HFFc6 (cell line): Measurements from ENCODE around the gene PSMD1. TPM values are rescaled to one million over a fixed set of nuclear protein-coding genes. Genes with fewer than 3 reads are reported as not detected.

ENCODE experiments used
- DNase-seq: peaks from one replicate; pipeline ENCODE4 v3.0.0-alpha.2; 2018
- H3K27ac Mint-ChIP-seq: 2 replicates; pipeline ENCODE4 v1.8.0; 2020; ENCODE audit warnings: mild to moderate bottlenecking, mixed read lengths
- H3K27me3 Mint-ChIP-seq: 2 replicates; pipeline ENCODE4 v1.8.0; 2021; ENCODE audit warnings: mild to moderate bottlenecking, moderate library complexity, mixed read lengths; ENCODE audit not compliant: insufficient read depth
- H3K36me3 Mint-ChIP-seq: 2 replicates; pipeline ENCODE4 v1.8.0; 2021; ENCODE audit warnings: low read depth, mixed read lengths
- H3K4me1 Mint-ChIP-seq: 2 replicates; pipeline ENCODE4 v1.8.0; 2020; ENCODE audit warnings: low read depth, mixed read lengths
- H3K4me3 Mint-ChIP-seq: 2 replicates; pipeline ENCODE4 v1.8.0; 2020; ENCODE audit warnings: mild to moderate bottlenecking, moderate library complexity, mixed read lengths
- H3K9me3 Mint-ChIP-seq: 2 replicates; pipeline ENCODE4 v1.8.0; 2020; ENCODE audit warnings: mild to moderate bottlenecking, mixed read lengths
- CTCF ChIP-seq: fragments of 200-600 bp; sonication (generic); IDR thresholded peaks from 2 replicates; pipeline ENCODE4 v1.5.0; 2021; ENCODE audit warnings: antibody characterized with exemption, mild to moderate bottlenecking
- total RNA-seq, 6 experiments: library from RNA; stranded (reverse); fragmentation: NEBNext Ultra II Directional; extraction: Animal tissue kit (Norgen Biotek cat#: 25700); gene quantifications; 2 replicates in 1 of 6; 3 replicates in 5 of 6; pipeline ENCODE4 v1.2.3, GENCODE V29; 2021

Gene PSMD1
- total RNA-seq, 6 experiments from 2014 or later, result 139 to 200 (median 167) TPM

DNA sequence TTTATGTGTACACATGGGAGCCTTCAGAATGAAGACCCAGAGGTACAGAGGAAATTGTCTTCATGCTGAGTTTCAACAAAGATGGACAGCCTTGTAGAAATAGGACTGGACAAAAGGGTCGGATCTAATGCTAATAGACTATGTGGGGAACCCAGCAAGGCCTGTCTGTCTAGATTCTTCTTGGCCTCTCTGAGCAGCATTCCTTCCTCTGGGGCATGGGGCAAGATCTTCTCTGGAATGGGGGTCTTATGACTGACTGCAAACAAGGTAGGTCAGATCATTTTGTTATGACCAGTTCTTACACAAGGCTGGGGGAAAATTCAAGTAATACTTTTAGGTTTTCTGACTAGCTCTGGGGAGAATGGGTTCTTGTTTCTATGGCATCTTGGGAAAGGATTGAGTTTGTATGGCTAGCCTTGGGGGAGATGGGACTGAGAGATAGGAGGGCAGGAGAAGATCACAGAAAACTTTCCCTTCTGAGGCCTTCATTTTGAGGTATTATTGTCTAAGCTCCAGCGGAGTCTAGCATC, 46.4 kb upstream of the PSMD1 start:
- Mint-ChIP-seq H3K4me3 (no peak overlapping the region), H3K27ac (no peak overlapping the region), H3K9me3 (peaks cover 4% of the 10 kb centered on the region), H3K36me3 (peaks cover 4% of the 10 kb centered on the region), H3K4me1 (no peaks in the 10 kb centered on the region; the same call in 1 of the 2 replicates), H3K27me3 (peaks cover 47% of the 10 kb centered on the region)
- no peak for TF ChIP-seq CTCF
- no peak for DNase-seq

- no peak for TF ChIP-seq CTCF
- no peak overlapping the region for H3K4me3 Mint-ChIP-seq
- H3K4me1 Mint-ChIP-seq, result no peaks in the 10 kb centered on the region; the same call in 1 of the 2 replicates
- DNase-seq, result no peak
- H3K27ac Mint-ChIP-seq, result no peak overlapping the region
- no peaks in the 10 kb centered on the region for H3K9me3 Mint-ChIP-seq
- H3K36me3 Mint-ChIP-seq, result no peaks in the 10 kb centered on the region
- H3K27me3 Mint-ChIP-seq, result peaks cover 40% of the 10 kb centered on the region
These were observed 45.1 kb upstream of the PSMD1 start for GRCh38 chr2:231011526-231011925.

DNA sequence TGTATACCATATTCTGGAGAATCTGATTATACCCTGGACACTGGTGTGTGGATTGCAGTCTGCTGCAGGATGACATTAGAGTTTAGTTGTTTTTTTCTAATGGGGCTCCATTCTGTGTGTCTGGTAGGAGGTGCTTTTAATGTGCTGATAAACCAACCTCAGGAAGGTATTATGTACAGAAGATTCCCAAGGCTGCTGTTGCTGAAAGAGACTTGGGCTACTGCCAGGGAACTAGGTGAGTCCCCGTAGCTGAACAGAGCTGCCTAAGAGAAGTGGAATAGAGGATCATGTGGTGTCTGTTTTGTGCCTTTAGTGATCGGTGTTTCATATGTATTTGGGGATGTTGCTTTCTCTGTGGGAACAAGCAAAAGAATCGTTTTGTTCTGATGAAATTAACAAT, 44.2 kb upstream of the PSMD1 start:
- Mint-ChIP-seq H3K36me3 (no peaks in the 10 kb centered on the region), H3K27me3 (peaks cover 43% of the 10 kb centered on the region), H3K9me3 (no peaks in the 10 kb centered on the region), H3K27ac (no peak overlapping the region), H3K4me3 (no peak overlapping the region), H3K4me1 (no peaks in the 10 kb centered on the region; the same call in 1 of the 2 replicates)
- TF ChIP-seq CTCF, result no peak
- DNase-seq, result no peak

DNA sequence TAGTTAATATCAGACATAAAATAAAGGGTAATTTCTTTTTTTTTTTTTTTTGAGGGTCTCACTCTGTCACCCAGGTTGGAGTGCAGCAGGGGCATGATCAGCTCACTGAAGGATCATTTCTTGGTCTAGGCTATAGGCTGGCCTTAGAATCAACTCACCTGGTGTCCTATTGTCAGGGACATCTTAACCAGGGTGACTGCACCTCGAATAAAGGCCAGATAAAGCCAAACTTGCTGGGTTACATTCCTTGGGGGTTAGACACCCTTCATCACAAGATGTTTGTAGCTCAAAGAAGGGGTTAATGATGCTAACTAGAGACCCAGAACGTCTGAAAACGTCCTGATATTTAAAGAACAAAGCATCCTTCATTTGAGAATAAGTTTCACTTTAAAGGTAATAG, 42.8 kb upstream of the PSMD1 start:
- Mint-ChIP-seq H3K27me3 (peaks cover 36% of the 10 kb centered on the region), H3K4me3 (no peak overlapping the region), H3K4me1 (no peaks in the 10 kb centered on the region), H3K27ac (no peak overlapping the region), H3K9me3 (no peaks in the 10 kb centered on the region), H3K36me3 (no peaks in the 10 kb centered on the region)
- no peak for TF ChIP-seq CTCF
- DNase-seq, result no peak

DNA sequence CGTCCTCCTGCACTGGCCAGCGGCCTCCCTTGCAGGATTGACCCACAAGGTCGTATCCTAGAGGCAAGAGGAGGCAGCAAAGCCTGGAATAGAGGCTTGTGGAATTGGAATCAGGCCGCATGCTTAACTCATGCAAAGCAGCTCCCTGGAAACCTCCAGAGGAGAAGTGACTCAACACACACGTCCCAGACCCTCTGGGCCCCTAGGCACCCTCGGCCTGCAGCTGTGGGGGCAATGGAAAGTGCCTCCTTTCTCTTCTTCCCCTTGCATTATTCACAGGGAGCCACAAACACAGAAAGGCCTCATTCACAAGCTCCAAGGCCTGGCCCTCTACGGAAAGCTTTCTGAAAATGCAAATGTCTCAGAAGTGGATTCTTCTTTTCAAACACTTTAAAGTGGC, 41.2 kb upstream of the PSMD1 start:
- Mint-ChIP-seq H3K4me3 (no peak overlapping the region), H3K27ac (no peak overlapping the region), H3K4me1 (no peaks in the 10 kb centered on the region), H3K9me3 (no peaks in the 10 kb centered on the region), H3K27me3 (peaks cover 32% of the 10 kb centered on the region), H3K36me3 (no peaks in the 10 kb centered on the region)
- DNase-seq, result no peak
- TF ChIP-seq CTCF, result no peak

- no peaks in the 10 kb centered on the region for H3K9me3 Mint-ChIP-seq
- no peak for TF ChIP-seq CTCF
- no peak overlapping the region for H3K4me3 Mint-ChIP-seq
- no peaks in the 10 kb centered on the region for H3K36me3 Mint-ChIP-seq
- H3K4me1 Mint-ChIP-seq, result no peaks in the 10 kb centered on the region
- peaks cover 34% of the 10 kb centered on the region for H3K27me3 Mint-ChIP-seq
- no peak for DNase-seq
- H3K27ac Mint-ChIP-seq, result no peak overlapping the region
These were observed 40.7 kb upstream of the PSMD1 start for GRCh38 chr2:231015926-231016325.
